ENCODE measurements around the gene FOCAD.

DNA sequence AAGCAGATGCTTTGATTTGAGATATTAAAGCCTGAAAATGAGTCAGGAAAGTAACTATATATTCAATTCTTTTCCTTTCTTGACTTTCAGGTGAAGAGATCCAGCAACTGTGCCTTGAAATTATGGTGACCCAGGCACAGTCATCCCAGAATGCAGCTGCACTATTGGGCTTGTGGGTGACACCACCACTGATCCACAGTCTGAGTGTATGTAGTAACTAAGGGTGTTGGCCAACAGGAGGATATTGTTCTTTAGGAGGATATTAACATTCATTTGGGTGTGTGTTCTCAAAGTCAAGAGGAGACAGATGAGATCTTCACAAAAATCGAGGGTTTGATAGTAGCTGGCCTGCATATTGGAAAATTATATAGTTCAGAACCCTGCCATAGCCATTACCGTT is 294.2 kb downstream of the FOCAD start:
- TF ChIP-seq, protein P1, sequence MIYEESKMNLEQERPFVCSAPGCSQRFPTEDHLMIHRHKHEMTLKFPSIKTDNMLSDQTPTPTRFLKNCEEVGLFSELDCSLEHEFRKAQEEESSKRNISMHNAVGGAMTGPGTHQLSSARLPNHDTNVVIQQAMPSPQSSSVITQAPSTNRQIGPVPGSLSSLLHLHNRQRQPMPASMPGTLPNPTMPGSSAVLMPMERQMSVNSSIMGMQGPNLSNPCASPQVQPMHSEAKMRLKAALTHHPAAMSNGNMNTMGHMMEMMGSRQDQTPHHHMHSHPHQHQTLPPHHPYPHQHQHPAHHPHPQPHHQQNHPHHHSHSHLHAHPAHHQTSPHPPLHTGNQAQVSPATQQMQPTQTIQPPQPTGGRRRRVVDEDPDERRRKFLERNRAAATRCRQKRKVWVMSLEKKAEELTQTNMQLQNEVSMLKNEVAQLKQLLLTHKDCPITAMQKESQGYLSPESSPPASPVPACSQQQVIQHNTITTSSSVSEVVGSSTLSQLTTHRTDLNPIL (CRISPR knock-in tag; IDR thresholded peaks at IDR 0.05; ENCODE audit: low read depth) = no peak
- TF ChIP-seq TCF4 (CRISPR knock-in tag; IDR thresholded peaks at IDR 0.05; ENCODE audit: borderline replicate concordance) (no peak), ZFP3 (CRISPR knock-in tag; IDR thresholded peaks at IDR 0.05) (no peak), GLIS3 (CRISPR knock-in tag; IDR thresholded peaks at IDR 0.05) (no peak)

Data from SK-N-SH treated with all-trans-retinoic acid at 6 μM for 48 hours (cell line).